Gastrocnemius medialis (tissue), 4 donors: Measurements from ENCODE around the gene CLIP4. TPM values are rescaled to one million over a fixed set of nuclear protein-coding genes. Genes with fewer than 3 reads are reported as not detected.

ENCODE experiments used
- ATAC-seq, 2 donors: fragments of 150-250 bp; one replicate each; pipeline ENCODE4 v1.9.1; 2016
- DNase-seq, 2 donors: peaks; one replicate each; pipeline ENCODE4 v3.0.0-alpha.2; 2019
- H3K27ac ChIP-seq, 4 donors: fragments of 200-600 bp; sonication (generic); 1 replicate in 1 of 4; 2 replicates in 3 of 4; pipeline ENCODE4 v1.5.1; 2016 to 2018; ENCODE audit warnings: mild to moderate bottlenecking in 2 of 4, moderate library complexity in 1 of 4
- H3K27me3 ChIP-seq, 3 donors: fragments of 200-600 bp; sonication (generic) in 2 of 3; 1 replicate in 1 of 3; 2 replicates in 2 of 3; pipeline versions ENCODE4 v1.5.1 to v1.6.0; 2016 to 2019; ENCODE audit warnings: mild to moderate bottlenecking in 1 of 3, moderate library complexity in 1 of 3
- H3K36me3 ChIP-seq, 2 donors: fragments of 200-600 bp; sonication (generic) in 1 of 2; one replicate each; pipeline ENCODE4 v1.5.1; 2017 to 2018
- H3K4me1 ChIP-seq, 2 donors: fragments of 200-600 bp; sonication (generic) in 1 of 2; one replicate each; pipeline ENCODE4 v1.5.1; 2016 to 2017; ENCODE audit warnings: mild to moderate bottlenecking in 2 of 2
- H3K4me3 ChIP-seq, 4 donors: fragments of 200-600 bp; sonication (generic) in 3 of 4; 1 replicate in 1 of 4; 2 replicates in 3 of 4; pipeline ENCODE4 v1.5.1; 2016 to 2019; ENCODE audit warnings: mild to moderate bottlenecking in 2 of 4
- H3K9me3 ChIP-seq, 3 donors: fragments of 200-600 bp; sonication (generic) in 2 of 3; 1 replicate in 1 of 3; 2 replicates in 2 of 3; pipeline ENCODE4 v1.5.1; 2016 to 2019
- CTCF ChIP-seq, 5 experiments: fragments of 450-650 bp in 3 of 5; fragments of 200-600 bp in 2 of 5; sonication (generic) in 2 of 5; IDR thresholded peaks in 4 of 5; conservative IDR thresholded peaks in 1 of 5; 1 replicate in 4 of 5; 2 replicates in 1 of 5; pipeline ENCODE4 v1.5.1; 2016 to 2019; ENCODE audit warnings: antibody characterized with exemption in 5 of 5, mild to moderate bottlenecking in 3 of 5, moderate library complexity in 3 of 5
- POLR2A ChIP-seq, 2 donors: fragments of 450-650 bp; IDR thresholded peaks; one replicate each; pipeline ENCODE4 v1.6.1; 2017; ENCODE audit warnings: antibody characterized with exemption in 2 of 2, mild to moderate bottlenecking in 2 of 2, moderate library complexity in 2 of 2
- in situ Hi-C, 4 donors: fragments of 200-750 bp; cut with MboI; loops; one replicate each; pipeline versions ENCODE4 v1.15.0 to v1.8.0; 2017; ENCODE audit warnings: low sequenced_read_pairs in 4 of 4
- intact Hi-C: fragments of 100-400 bp; cut with DNase I; formaldehyde crosslinking; loops from one replicate; pipeline ENCODE4 v1.15.1; 2023; ENCODE audit warnings: low total_unique reads
- total RNA-seq, 4 donors: library from RNA; depleted of rRNA; stranded (reverse); fragments of >200 nt; gene quantifications; one replicate each; pipeline versions ENCODE4 v1.1.0 to v1.2.3, GENCODE V29; 2016

CLIP4 gene
- total RNA-seq, 4 donors from 2014 or later: 200 to 422 (median 265) TPM

- ATAC-seq (no peak), DNase-seq (no peak)
- intact Hi-C loops (no loop called here), in situ Hi-C loops (no loop called here)
- TF ChIP-seq CTCF (IDR thresholded peaks at IDR 0.05 in 4 of 5, conservative IDR thresholded peaks at IDR 0.05 in 1 of 5): no peak
- TF ChIP-seq POLR2A (IDR thresholded peaks at IDR 0.05): no peak
- no peaks in the 10 kb centered on the region for H3K27me3 ChIP-seq
- peaks cover 0 to 11% of the 10 kb centered on the region in 2 donors for H3K36me3 ChIP-seq
- H3K9me3 ChIP-seq: no peaks in the 10 kb centered on the region
- H3K4me1 ChIP-seq: peaks cover 22 to 26% of the 10 kb centered on the region in 2 donors
- no peak overlapping the region for H3K4me3 ChIP-seq
- H3K27ac ChIP-seq: peak overlapping the region; percentile 72 to 87 (median 80)
Measured at GRCh38 chr2:29166242-29167039, 51.2 kb downstream of the CLIP4 start.

GRCh38 chr2:29174937-29175336 is 59.7 kb downstream of the CLIP4 start:
- peaks cover 7 to 13% of the 10 kb centered on the region in 2 donors for H3K4me1 ChIP-seq
- TF ChIP-seq CTCF (IDR thresholded peaks at IDR 0.05 in 4 of 5, conservative IDR thresholded peaks at IDR 0.05 in 1 of 5): no peak
- TF ChIP-seq POLR2A (IDR thresholded peaks at IDR 0.05): peak in 1 of 2 donors; percentile 79
- no peaks in the 10 kb centered on the region for H3K27me3 ChIP-seq
- peak overlapping the region; percentile 74 to 82 (median 80) for H3K27ac ChIP-seq
- H3K9me3 ChIP-seq: no peaks in the 10 kb centered on the region
- H3K4me3 ChIP-seq: peak overlapping the region in 3 of 4 donors; percentile 38 to 50 (median 46)
- DNase-seq (peak; percentile 74 to 75), ATAC-seq (peak; percentile 96 to 97)
- intact Hi-C loops: loop anchor here (5.0 kb wide), 2 partner anchors 63 to 163 kb away; no protein-coding TSS in a partner anchor
- H3K36me3 ChIP-seq: peaks cover 0 to 13% of the 10 kb centered on the region in 2 donors
- in situ Hi-C loops: loop anchor here in 3 of 4 donors (25.0 kb wide), 1 partner anchor 363 kb away; the partner anchor contains the start of gene SPDYA (in 3 of the 3)

DNA sequence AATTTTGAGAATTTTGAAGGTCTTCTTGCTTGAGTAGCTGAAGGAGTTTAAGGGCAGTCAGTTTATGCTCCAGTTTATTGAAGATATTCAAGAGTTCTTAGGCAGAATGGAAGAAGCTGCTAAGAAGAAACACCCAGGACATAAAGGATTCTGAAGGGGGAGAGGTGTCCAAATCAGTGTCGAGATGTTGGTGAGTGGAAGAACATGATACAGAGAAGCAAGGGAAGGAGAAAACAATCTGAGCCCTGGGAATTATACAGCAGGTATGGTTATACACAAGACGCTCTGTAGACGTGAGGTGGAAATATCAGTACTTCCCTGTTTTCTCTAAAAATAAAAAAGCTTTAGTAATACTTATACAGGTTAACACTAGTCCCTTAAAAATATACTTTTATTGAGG is 60.1 kb downstream of the CLIP4 start:
- Histone ChIP-seq H3K27me3 (no peaks in the 10 kb centered on the region), H3K36me3 (peaks cover 0 to 13% of the 10 kb centered on the region in 2 donors), H3K4me1 (peaks cover 7 to 12% of the 10 kb centered on the region in 2 donors), H3K4me3 (peak overlapping the region; percentile 15 to 50 (median 42)), H3K9me3 (no peaks in the 10 kb centered on the region), H3K27ac (peak overlapping the region; percentile 74 to 82 (median 80))
- DNase-seq (no peak), ATAC-seq (peak; percentile 69 to 71)
- in situ Hi-C loops: loop anchor here in 3 of 4 donors (25.0 kb wide), 1 partner anchor 363 kb away; the partner anchor contains the start of gene SPDYA (in 3 of the 3)
- TF ChIP-seq POLR2A (IDR thresholded peaks at IDR 0.05) (no peak), CTCF (IDR thresholded peaks at IDR 0.05 in 4 of 5, conservative IDR thresholded peaks at IDR 0.05 in 1 of 5) (no peak)
- intact Hi-C loops: loop anchor here (5.0 kb wide), 2 partner anchors 63 to 163 kb away; no protein-coding TSS in a partner anchor

DNA sequence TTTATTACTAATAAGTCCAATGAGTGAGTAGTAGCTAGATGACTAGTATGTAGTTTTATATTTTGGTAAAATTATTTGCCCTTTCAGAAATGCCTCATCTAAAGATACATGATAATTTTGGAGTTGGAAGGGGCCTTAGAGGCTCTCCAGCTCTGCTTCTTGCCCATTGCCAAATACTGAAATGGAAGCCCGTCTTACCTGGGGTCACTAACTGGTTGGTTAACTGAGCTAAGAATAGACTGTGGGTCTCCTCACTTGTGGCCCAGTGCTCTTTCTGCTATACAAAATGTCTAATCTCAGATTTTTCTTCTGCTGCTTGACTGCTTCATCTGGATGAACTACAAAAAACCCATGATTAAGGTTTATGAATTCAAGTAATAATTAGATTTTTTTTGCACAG is 67.1 kb downstream of the CLIP4 start:
- in situ Hi-C loops: loop anchor here in 3 of 4 donors (25.0 kb wide), 1 partner anchor 370 kb away; the partner anchor contains the start of gene SPDYA (in 3 of the 3)

More for the DNA sequence above, 67.1 kb downstream of the CLIP4 start:
- Histone ChIP-seq H3K27me3 (no peaks in the 10 kb centered on the region), H3K27ac (peak overlapping the region in 3 of 4 donors; percentile 25 to 48 (median 36)), H3K9me3 (no peaks in the 10 kb centered on the region), H3K4me1 (peaks cover 4 to 15% of the 10 kb centered on the region in 2 donors), H3K36me3 (peaks cover 0 to 21% of the 10 kb centered on the region in 2 donors), H3K4me3 (no peak overlapping the region)
- intact Hi-C loops: loop anchor here (10.0 kb wide), 1 partner anchor 1498 kb away; no protein-coding TSS in a partner anchor
- TF ChIP-seq CTCF (IDR thresholded peaks at IDR 0.05 in 4 of 5, conservative IDR thresholded peaks at IDR 0.05 in 1 of 5) (no peak), POLR2A (IDR thresholded peaks at IDR 0.05) (no peak)
- ATAC-seq (peak in 1 of 2 donors; percentile 78), DNase-seq (no peak)
